Trophoblast cell (in vitro differentiated cells and primary cell): ENCODE results near the gene PEX10.

Experiments
- DNase-seq, 2 donors: peaks; one replicate each; pipeline ENCODE4 v3.0.0-alpha.2; 2016
- H2AFZ ChIP-seq: 2 replicates; pipeline ENCODE4 v1.6.1; 2013; ENCODE audit warnings: low read length, moderate library complexity, mild to moderate bottlenecking; ENCODE audit not compliant: insufficient read depth, poor library complexity
- H2AK5ac ChIP-seq: 2 replicates; pipeline ENCODE4 v1.6.1; 2013; ENCODE audit warnings: mild to moderate bottlenecking, low read length
- H2BK120ac ChIP-seq: 2 replicates; pipeline ENCODE4 v1.6.1; 2013; ENCODE audit warnings: low read length, mild to moderate bottlenecking, moderate library complexity; ENCODE audit not compliant: insufficient read depth, poor library complexity
- H2BK12ac ChIP-seq: 2 replicates; pipeline ENCODE4 v1.6.1; 2013; ENCODE audit warnings: mild to moderate bottlenecking, low read length, moderate library complexity
- H2BK5ac ChIP-seq: 2 replicates; pipeline ENCODE4 v1.6.1; 2013; ENCODE audit warnings: low read length, low read depth, moderate library complexity, mild to moderate bottlenecking; ENCODE audit not compliant: poor library complexity
- H3K14ac ChIP-seq: 2 replicates; pipeline ENCODE4 v1.6.1; 2013; ENCODE audit warnings: mild to moderate bottlenecking, low read length
- H3K18ac ChIP-seq: 2 replicates; pipeline ENCODE4 v1.6.1; 2013; ENCODE audit warnings: mild to moderate bottlenecking, low read length
- H3K23ac ChIP-seq: 2 replicates; pipeline ENCODE4 v1.6.1; 2013; ENCODE audit warnings: low read length
- H3K27ac ChIP-seq: 2 replicates; pipeline ENCODE4 v1.5.1; 2013; ENCODE audit warnings: low read depth, mild to moderate bottlenecking, inconsistent platforms, low read length, moderate library complexity
- H3K27me3 ChIP-seq: 2 replicates; pipeline ENCODE4 v1.6.1; 2013; ENCODE audit warnings: inconsistent platforms, mild to moderate bottlenecking, low read length, moderate library complexity; ENCODE audit not compliant: insufficient read depth
- H3K36me3 ChIP-seq, 2 experiments: 1 replicate in 1 of 2; 2 replicates in 1 of 2; pipeline ENCODE4 v1.6.1; 2013; ENCODE audit warnings: low read length in 2 of 2, mild to moderate bottlenecking in 2 of 2, moderate library complexity in 1 of 2; ENCODE audit not compliant: insufficient read depth in 2 of 2, control insufficient read depth in 1 of 2
- H3K4ac ChIP-seq: 2 replicates; pipeline ENCODE4 v1.6.1; 2013; ENCODE audit warnings: low read depth, mild to moderate bottlenecking, low read length, moderate library complexity
- H3K4me1 ChIP-seq, 2 experiments: 1 replicate in 1 of 2; 2 replicates in 1 of 2; pipeline ENCODE4 v1.6.1; 2013; ENCODE audit warnings: low read length in 2 of 2, mild to moderate bottlenecking in 2 of 2, moderate library complexity in 1 of 2; ENCODE audit not compliant: insufficient read depth in 2 of 2, control insufficient read depth in 1 of 2
- H3K4me2 ChIP-seq: 2 replicates; pipeline ENCODE4 v1.6.1; 2013; ENCODE audit warnings: inconsistent platforms, mild to moderate bottlenecking, low read length, moderate library complexity
- H3K4me3 ChIP-seq: 2 replicates; pipeline ENCODE4 v1.5.1; 2013; ENCODE audit warnings: mild to moderate bottlenecking, low read depth, low read length, inconsistent platforms
- H3K79me1 ChIP-seq: one replicate; pipeline ENCODE4 v1.6.1; 2013; ENCODE audit warnings: low read length
- H3K79me2 ChIP-seq: 2 replicates; pipeline ENCODE4 v1.6.1; 2013; ENCODE audit warnings: low read length, mild to moderate bottlenecking; ENCODE audit not compliant: control insufficient read depth, insufficient read depth, poor library complexity
- H3K9ac ChIP-seq: 2 replicates; pipeline ENCODE4 v1.6.1; 2013; ENCODE audit warnings: mild to moderate bottlenecking, low read length
- H3K9me3 ChIP-seq: 2 replicates; pipeline ENCODE4 v1.6.1; 2013; ENCODE audit warnings: low read depth, mild to moderate bottlenecking, control low read depth, inconsistent platforms, low read length; ENCODE audit not compliant: insufficient read depth
- H4K12ac ChIP-seq: 2 replicates; pipeline ENCODE4 v1.6.1; 2013; ENCODE audit warnings: low read depth, mild to moderate bottlenecking, low read length, moderate library complexity
- H4K8ac ChIP-seq: 2 replicates; pipeline ENCODE4 v1.6.1; 2013; ENCODE audit warnings: low read depth, mild to moderate bottlenecking, low read length, moderate library complexity
- H4K91ac ChIP-seq: one replicate; pipeline ENCODE4 v1.6.1; 2013; ENCODE audit warnings: low read depth, mild to moderate bottlenecking, low read length, moderate library complexity
- WGBS: extraction: QIAGEN DNeasy Blood & Tissue Kit; methylation state at CpG from one replicate; pipeline ENCODE4 v1.1.7; 2013; ENCODE audit warnings: missing lambda C conversion rate; ENCODE audit not compliant: insufficient read length, insufficient coverage; ENCODE audit errors: extremely low coverage; 5-methylcytosine and 5-hydroxymethylcytosine counted together

Gene PEX10

DNA sequence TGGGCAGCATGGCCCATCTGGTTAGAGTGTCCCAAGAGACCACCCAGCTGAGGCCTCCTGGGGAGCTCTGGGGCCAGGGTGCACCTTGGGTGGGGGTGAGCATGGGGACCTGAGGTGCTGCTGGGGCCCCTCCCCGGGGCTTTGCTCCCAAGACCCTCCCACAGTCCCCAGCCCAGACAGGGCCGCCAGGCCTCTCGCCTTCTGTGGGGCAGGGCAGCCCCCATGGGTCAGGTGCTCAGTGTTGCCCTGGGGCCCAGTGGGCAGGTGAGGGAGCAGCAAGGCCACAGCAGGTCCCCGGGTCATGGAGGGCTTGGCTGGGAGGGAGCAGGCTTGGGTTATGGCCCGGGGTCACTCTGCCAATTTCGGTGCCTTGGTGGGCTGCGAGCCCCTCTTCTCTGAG lies 24.5 kb upstream of the PEX10 start:
- Histone ChIP-seq H2BK5ac (no peak overlapping the region), H3K79me2 (no peaks in the 10 kb centered on the region), H3K4me2 (no peak overlapping the region), H3K27ac (no peak overlapping the region), H2BK12ac (no peak overlapping the region), H2AFZ (no peak overlapping the region), H3K9ac (no peak overlapping the region), H4K91ac (no peak overlapping the region), H3K79me1 (no peaks in the 10 kb centered on the region), H3K4ac (no peak overlapping the region), H3K14ac (no peak overlapping the region), H3K23ac (no peak overlapping the region), H2BK120ac (no peak overlapping the region), H4K12ac (no peak overlapping the region), H3K9me3 (peaks cover 2% of the 10 kb centered on the region), H3K4me1 (no peaks in the 10 kb centered on the region), H3K36me3 (no peaks in the 10 kb centered on the region), H3K4me3 (no peak overlapping the region), H4K8ac (no peak overlapping the region), H2AK5ac (no peak overlapping the region), H3K27me3 (no peaks in the 10 kb centered on the region), H3K18ac (no peak overlapping the region)
- no CpG with 5 or more reads among the region's 7 CpGs for WGBS
- no peak for DNase-seq

DNA sequence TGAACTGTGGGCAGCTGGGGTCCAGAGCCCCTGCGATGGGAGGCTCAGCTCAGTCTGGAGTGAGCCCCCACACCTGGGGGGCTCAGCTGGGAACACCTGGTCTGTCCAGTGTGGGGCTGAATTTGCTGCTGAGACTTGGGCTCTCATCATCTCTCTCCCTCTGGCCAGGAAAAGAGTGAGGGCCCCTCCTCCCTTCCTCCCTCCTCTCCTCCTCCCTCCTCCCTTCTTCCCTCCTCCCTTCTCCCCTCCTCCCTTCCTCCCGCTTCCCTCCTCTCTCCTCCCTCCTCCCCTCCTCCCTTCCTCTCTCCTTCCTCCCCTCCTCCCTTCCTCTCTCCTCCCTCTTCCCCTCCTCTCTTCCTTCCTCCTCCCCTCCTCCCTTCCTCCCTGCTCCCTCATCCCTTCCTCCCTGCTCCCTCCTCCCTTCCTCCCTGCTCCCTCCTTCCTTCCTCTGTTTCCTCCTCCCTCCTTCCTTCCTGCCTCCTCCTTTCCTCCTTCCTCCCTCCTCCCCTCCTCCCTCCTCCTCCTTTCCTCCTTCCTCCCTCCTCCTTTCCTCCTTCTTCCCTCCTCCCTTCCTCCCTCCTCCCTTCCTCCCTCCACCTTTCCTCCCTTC lies 23.5 kb upstream of the PEX10 start:
- H3K79me1 ChIP-seq: no peaks in the 10 kb centered on the region
- no peak overlapping the region for H3K4me3 ChIP-seq
- no peak overlapping the region for H2AFZ ChIP-seq
- H3K27ac ChIP-seq: no peak overlapping the region
- no peaks in the 10 kb centered on the region for H3K79me2 ChIP-seq
- H2BK12ac ChIP-seq: no peak overlapping the region
- no peak overlapping the region for H2AK5ac ChIP-seq
- H2BK120ac ChIP-seq: no peak overlapping the region
- no peak overlapping the region for H3K23ac ChIP-seq
- peaks cover 2% of the 10 kb centered on the region for H3K9me3 ChIP-seq
- no peak overlapping the region for H4K12ac ChIP-seq
- no peaks in the 10 kb centered on the region for H3K36me3 ChIP-seq
- no peak overlapping the region for H4K8ac ChIP-seq
- no peak overlapping the region for H4K91ac ChIP-seq
- no peak overlapping the region for H3K4ac ChIP-seq
- H2BK5ac ChIP-seq: no peak overlapping the region
- H3K4me1 ChIP-seq: no peaks in the 10 kb centered on the region
- DNase-seq: no peak
- no peaks in the 10 kb centered on the region for H3K27me3 ChIP-seq
- H3K4me2 ChIP-seq: no peak overlapping the region
- H3K9ac ChIP-seq: no peak overlapping the region
- H3K18ac ChIP-seq: no peak overlapping the region
- WGBS: no CpG with 5 or more reads among the region's 2 CpGs
- no peak overlapping the region for H3K14ac ChIP-seq

DNA sequence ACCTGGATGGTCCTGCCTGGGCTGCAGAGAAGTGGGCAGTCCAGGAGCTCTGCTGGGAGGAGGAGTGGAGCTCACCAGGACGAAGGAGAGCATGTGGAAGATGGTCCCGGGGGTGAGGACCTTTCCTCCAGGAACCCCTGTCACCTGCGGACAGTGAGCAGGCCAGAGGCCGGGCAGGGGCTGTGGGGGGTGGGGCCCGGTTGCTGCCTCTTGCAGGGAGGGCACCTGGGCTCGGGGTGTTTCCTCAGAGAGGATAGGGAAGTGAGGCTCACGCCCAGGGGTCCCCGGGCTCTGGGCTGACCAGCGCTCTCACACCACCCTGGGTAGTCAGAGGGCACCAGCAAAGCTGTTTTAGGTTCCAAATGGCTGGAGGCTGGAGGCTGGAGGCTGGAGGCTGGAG lies 22.7 kb upstream of the PEX10 start:
- Histone ChIP-seq H3K4ac (no peak overlapping the region), H4K12ac (no peak overlapping the region), H2BK12ac (no peak overlapping the region), H3K4me2 (no peak overlapping the region), H3K23ac (no peak overlapping the region), H3K9ac (no peak overlapping the region), H4K8ac (no peak overlapping the region), H2AK5ac (no peak overlapping the region), H3K14ac (no peak overlapping the region), H3K18ac (no peak overlapping the region), H3K79me2 (no peaks in the 10 kb centered on the region), H3K4me3 (no peak overlapping the region), H3K4me1 (no peaks in the 10 kb centered on the region), H3K9me3 (peaks cover 6% of the 10 kb centered on the region), H3K27ac (no peak overlapping the region), H3K79me1 (no peaks in the 10 kb centered on the region), H2AFZ (no peak overlapping the region), H2BK120ac (no peak overlapping the region), H4K91ac (no peak overlapping the region), H3K36me3 (no peaks in the 10 kb centered on the region), H2BK5ac (no peak overlapping the region), H3K27me3 (no peaks in the 10 kb centered on the region)
- WGBS: no CpG with 5 or more reads among the region's 9 CpGs
- no peak for DNase-seq

DNA sequence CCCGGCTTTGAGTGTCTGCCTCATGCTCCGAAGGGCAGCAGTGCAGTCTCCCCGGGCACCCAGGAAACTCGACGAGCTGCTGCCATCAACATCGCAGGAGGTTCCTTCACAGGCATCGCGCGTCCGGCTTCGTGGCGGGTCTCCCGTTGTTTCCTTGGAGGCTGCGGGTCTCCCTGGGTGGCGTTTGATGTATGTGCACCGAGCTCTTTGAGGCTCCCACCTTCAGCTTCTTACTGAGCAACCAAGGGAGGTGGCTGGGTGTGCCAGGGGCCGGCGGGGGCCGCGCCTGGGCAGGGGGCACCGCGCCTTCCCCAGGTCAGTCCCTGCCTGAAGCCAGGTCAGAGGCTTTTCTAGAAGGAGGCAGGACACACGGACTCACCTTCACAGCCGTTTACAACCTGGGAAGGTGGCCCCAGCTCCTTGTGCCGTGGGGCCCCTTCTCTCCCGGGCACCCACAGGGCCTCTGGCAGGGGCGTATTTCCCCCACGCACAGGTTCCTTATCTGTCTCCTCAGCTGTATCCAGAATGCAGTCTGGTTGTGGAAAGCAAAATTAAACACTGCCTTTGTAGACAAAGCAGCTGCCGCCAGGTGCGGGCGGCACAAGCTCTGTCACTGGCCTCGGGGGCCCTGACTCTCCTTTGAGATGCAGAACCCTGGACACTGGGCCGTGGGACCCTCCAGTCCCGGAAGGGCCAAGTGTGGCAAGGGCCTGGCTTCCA lies 21.7 kb upstream of the PEX10 start:
- Histone ChIP-seq H3K4ac (no peak overlapping the region), H4K12ac (no peak overlapping the region), H3K4me3 (no peak overlapping the region), H3K9me3 (peaks cover 14% of the 10 kb centered on the region), H2AK5ac (no peak overlapping the region), H3K27me3 (no peaks in the 10 kb centered on the region), H3K23ac (no peak overlapping the region), H2BK120ac (no peak overlapping the region), H3K9ac (no peak overlapping the region), H2AFZ (no peak overlapping the region), H3K4me1 (no peaks in the 10 kb centered on the region), H2BK12ac (no peak overlapping the region), H3K18ac (no peak overlapping the region), H3K27ac (no peak overlapping the region), H3K36me3 (no peaks in the 10 kb centered on the region), H3K14ac (no peak overlapping the region), H4K91ac (no peak overlapping the region), H3K79me2 (no peaks in the 10 kb centered on the region), H2BK5ac (no peak overlapping the region), H3K79me1 (no peaks in the 10 kb centered on the region), H4K8ac (no peak overlapping the region), H3K4me2 (no peak overlapping the region)
- no peak for DNase-seq
- no CpG with 5 or more reads among the region's 34 CpGs for WGBS
